Measurements from ENCODE around the gene CD36. TPM values are rescaled to one million over a fixed set of nuclear protein-coding genes. Genes with fewer than 3 reads are reported as not detected.

The CD36 gene
- total and polyA plus RNA-seq, 4 donors, result 24.7 to 90.4 (median 67.1) TPM

DNA sequence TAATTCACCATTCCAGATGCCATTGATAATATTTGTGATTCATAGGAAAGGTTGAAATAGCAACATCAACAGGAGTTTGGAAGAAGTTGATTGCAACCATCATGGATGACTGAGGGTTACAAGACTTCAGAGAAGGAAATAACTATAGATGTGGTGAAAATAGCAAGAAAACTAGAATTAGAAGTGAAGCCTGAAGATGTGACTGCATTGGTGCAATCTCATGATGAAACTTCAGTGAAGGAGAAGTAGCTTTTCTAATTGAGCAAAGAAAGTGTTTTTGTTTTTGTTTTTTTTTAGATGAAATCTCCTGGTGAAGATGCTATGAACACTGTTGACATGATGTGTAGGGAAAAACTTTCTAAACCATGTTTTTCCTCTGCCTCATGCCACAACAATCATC, 18.7 kb upstream of the CD36 start:
- Histone ChIP-seq H3K36me3 (ENCODE audit: control insufficient read depth, insufficient read depth, low read length) (no peaks in the 10 kb centered on the region), H3K4me1 (ENCODE audit: control insufficient read depth, insufficient read depth, low read length) (no peaks in the 10 kb centered on the region), H3K9me3 (ENCODE audit: control insufficient read depth, insufficient read depth, low read length) (peaks cover 4% of the 10 kb centered on the region), H3K27me3 (ENCODE audit: control insufficient read depth, insufficient read depth, low read length) (no peaks in the 10 kb centered on the region), H3K4me3 (ENCODE audit: low read depth, low read length) (no peak overlapping the region), H3K27ac (ENCODE audit: low read depth, low read length) (no peak overlapping the region)
- DNase-seq (ENCODE audit: low read depth in 4 of 6, low spot score in 6 of 6), result no peak

DNA sequence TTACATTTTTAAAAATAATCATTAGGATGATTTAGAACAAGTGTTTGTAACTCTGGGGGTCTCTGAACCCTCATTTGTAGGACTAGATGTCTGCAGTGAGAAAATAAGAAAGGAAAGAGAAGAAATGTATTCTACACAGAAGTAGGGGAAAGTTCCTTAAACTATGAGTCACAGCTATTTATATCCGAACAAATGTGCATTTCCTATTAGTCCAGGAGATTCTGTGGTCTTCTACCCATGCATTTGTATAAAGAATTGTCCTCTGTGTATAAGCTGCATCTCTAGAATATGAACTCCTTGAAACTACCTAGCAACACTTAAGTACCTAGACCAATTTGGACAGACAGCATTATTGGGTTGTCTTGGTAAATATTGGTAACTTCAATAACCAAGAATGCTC, 15.9 kb upstream of the CD36 start:
- Histone ChIP-seq H3K4me3 (ENCODE audit: low read depth, low read length) (no peak overlapping the region), H3K27me3 (ENCODE audit: control insufficient read depth, insufficient read depth, low read length) (no peaks in the 10 kb centered on the region), H3K9me3 (ENCODE audit: control insufficient read depth, insufficient read depth, low read length) (peaks cover 4% of the 10 kb centered on the region), H3K4me1 (ENCODE audit: control insufficient read depth, insufficient read depth, low read length) (no peaks in the 10 kb centered on the region), H3K36me3 (ENCODE audit: control insufficient read depth, insufficient read depth, low read length) (no peaks in the 10 kb centered on the region), H3K27ac (ENCODE audit: low read depth, low read length) (no peak overlapping the region)
- no CpG with 5 or more reads among the region's 1 CpG for WGBS (ENCODE audit: insufficient coverage)
- no peak for DNase-seq (ENCODE audit: low read depth in 4 of 6, low spot score in 6 of 6)

DNA sequence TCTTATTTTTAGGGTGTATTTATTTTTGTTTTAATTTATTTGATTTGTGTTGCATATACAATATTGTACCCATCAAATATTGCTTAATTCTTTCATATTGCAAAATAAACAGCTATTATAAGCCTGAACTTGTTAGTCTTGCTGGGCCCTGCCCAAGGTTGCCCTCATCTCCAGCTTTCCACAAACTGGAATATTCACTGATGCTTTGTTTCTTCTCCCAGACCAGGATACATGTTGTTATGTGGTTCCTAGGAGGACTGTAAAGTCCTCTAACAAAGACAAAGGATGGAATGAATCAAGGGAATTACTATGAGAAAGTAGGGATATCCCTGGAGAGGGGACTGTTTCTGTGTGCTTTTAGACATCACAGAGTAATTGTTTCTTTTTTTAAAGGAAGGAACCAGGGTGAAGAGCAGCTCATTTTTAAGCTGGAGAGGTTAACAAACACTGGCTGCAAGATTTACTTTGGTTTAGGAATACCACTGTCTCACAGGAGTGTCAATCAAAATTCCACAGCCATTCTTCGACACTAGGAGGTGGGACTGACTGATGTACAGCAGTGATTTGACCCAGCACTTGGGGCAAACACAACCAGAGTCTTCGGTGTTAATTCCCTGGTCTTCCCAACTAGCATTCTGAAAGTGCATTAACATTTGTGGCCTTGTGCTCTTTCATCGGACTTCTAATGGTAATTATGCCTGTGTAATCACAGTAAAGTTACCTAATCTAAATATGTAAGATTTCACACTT, 14.8 kb upstream of the CD36 start:
- H3K27ac ChIP-seq (ENCODE audit: low read depth, low read length), result no peak overlapping the region
- WGBS (ENCODE audit: insufficient coverage), result 86% methylated on average over 1 of the region's 3 CpGs
- DNase-seq (ENCODE audit: low read depth in 4 of 6, low spot score in 6 of 6), result no peak
- peaks cover 4% of the 10 kb centered on the region for H3K9me3 ChIP-seq (ENCODE audit: control insufficient read depth, insufficient read depth, low read length)
- no peaks in the 10 kb centered on the region for H3K27me3 ChIP-seq (ENCODE audit: control insufficient read depth, insufficient read depth, low read length)
- H3K36me3 ChIP-seq (ENCODE audit: control insufficient read depth, insufficient read depth, low read length), result no peaks in the 10 kb centered on the region
- no peaks in the 10 kb centered on the region for H3K4me1 ChIP-seq (ENCODE audit: control insufficient read depth, insufficient read depth, low read length)
- no peak overlapping the region for H3K4me3 ChIP-seq (ENCODE audit: low read depth, low read length)

DNA sequence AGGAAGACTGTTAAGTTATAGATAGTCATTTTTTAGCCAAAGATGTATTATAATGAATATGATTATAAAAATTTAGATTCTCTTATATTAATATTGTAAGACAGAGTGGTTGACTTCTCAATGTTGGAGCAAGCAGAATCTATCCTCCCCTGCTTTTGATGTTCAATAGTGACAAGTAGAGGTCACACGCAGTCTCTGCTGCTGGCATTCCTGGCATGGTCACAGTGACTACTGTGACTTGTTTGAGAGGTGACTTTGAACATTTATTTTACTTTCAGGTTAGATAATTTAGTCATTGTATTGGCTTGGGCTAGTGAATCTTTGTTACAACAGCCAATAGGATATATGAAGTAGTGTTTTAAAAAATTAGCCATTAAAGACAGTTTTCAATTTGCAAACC, 13.7 kb upstream of the CD36 start:
- 89% methylated on average over 1 of the region's 1 CpG for WGBS (ENCODE audit: insufficient coverage)
- Histone ChIP-seq H3K4me1 (ENCODE audit: control insufficient read depth, insufficient read depth, low read length) (no peaks in the 10 kb centered on the region), H3K4me3 (ENCODE audit: low read depth, low read length) (no peak overlapping the region), H3K27me3 (ENCODE audit: control insufficient read depth, insufficient read depth, low read length) (no peaks in the 10 kb centered on the region), H3K36me3 (ENCODE audit: control insufficient read depth, insufficient read depth, low read length) (no peaks in the 10 kb centered on the region), H3K9me3 (ENCODE audit: control insufficient read depth, insufficient read depth, low read length) (no peaks in the 10 kb centered on the region), H3K27ac (ENCODE audit: low read depth, low read length) (no peak overlapping the region)
- no peak for DNase-seq (ENCODE audit: low read depth in 4 of 6, low spot score in 6 of 6)

DNA sequence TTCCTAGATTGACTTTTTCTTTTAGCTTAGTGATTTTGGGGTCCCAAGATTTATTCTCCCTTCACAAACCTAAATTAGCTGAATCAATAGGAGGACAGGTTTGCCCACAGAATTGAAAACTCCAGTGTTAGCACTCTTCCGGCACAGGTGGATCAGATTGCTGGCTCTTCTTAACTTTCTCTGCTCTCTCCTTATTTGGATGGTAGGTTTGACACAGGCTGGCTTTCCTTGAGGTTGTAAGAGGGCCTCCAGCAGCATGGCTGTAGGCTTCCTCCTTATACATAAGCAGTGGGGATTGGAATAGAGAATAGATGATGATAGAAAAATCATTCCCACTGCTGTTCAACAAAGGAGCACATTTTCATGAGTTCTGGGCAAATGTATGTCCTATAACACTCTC, 9.4 kb upstream of the CD36 start:
- Histone ChIP-seq H3K36me3 (ENCODE audit: control insufficient read depth, insufficient read depth, low read length) (no peaks in the 10 kb centered on the region), H3K4me1 (ENCODE audit: control insufficient read depth, insufficient read depth, low read length) (no peaks in the 10 kb centered on the region), H3K27ac (ENCODE audit: low read depth, low read length) (no peak overlapping the region), H3K9me3 (ENCODE audit: control insufficient read depth, insufficient read depth, low read length) (no peaks in the 10 kb centered on the region), H3K27me3 (ENCODE audit: control insufficient read depth, insufficient read depth, low read length) (no peaks in the 10 kb centered on the region), H3K4me3 (ENCODE audit: low read depth, low read length) (no peak overlapping the region)
- no CpG with 5 or more reads among the region's 1 CpG for WGBS (ENCODE audit: insufficient coverage)
- DNase-seq (ENCODE audit: low read depth in 4 of 6, low spot score in 6 of 6), result no peak

DNA sequence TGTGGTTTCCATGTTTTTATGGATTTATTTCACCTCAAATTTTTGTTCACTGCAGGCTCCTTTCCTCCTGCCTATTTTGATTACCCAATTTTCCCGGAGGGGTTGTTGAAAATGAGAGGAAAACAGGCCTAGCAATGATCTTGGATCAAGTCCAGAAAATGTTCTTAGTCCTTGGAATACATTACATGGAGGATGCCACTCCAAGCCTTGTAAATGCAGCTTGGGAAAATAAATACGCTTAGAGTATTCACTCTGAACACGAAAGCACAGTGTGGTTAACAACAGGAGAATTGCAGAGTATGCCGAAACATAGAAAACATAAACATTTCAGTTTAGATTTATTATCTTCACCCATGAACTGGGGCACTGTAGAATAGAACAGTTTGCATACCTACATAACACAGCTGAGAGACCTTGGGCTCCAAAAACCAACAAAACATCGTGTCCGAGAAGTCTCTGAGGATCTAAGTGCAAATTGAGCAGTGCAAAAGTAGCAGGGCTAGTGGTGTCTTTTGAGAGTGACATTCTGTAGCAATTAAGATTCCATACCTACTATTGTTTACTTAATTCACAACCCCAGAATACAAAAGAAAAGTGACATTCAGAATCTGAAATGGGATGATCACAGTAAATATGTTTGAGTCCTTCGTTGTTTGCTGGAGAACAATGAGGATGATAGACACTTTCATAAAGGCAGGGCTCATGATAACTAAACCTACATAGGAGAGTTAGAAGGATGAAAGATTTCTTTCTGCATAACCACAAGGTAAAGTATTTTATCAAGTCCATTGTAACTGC, 7.6 kb upstream of the CD36 start:
- no peaks in the 10 kb centered on the region for H3K4me1 ChIP-seq (ENCODE audit: control insufficient read depth, insufficient read depth, low read length)
- 45% methylated on average over 2 of the region's 7 CpGs for WGBS (ENCODE audit: insufficient coverage)
- peak in 1 of 6 donors; percentile 49 for DNase-seq (ENCODE audit: low read depth in 4 of 6, low spot score in 6 of 6)

DNA sequence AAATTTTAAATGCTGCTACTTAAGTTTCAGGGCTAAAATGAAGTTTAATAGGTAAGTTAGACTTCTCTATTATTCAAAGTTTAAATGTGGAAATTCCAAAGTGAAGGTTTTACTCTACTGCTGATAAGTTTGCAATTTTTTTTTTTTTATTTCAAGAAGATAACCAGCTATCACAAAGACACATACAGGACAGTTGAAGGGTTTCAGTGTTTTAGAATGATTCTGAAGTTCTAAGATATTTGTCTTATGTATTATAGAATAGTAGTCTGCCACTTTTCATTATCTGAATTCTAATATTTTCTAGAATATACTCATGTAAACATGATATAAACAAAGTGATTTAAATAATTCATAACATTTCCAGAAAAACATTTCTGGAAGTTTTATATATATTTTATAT, 7.0 kb upstream of the CD36 start:
- no peaks in the 10 kb centered on the region for H3K9me3 ChIP-seq (ENCODE audit: control insufficient read depth, insufficient read depth, low read length)
- no peak for DNase-seq (ENCODE audit: low read depth in 4 of 6, low spot score in 6 of 6)
- no peaks in the 10 kb centered on the region for H3K4me1 ChIP-seq (ENCODE audit: control insufficient read depth, insufficient read depth, low read length)
- H3K27ac ChIP-seq (ENCODE audit: low read depth, low read length), result no peak overlapping the region
- no peaks in the 10 kb centered on the region for H3K27me3 ChIP-seq (ENCODE audit: control insufficient read depth, insufficient read depth, low read length)
- H3K4me3 ChIP-seq (ENCODE audit: low read depth, low read length), result no peak overlapping the region
- no peaks in the 10 kb centered on the region for H3K36me3 ChIP-seq (ENCODE audit: control insufficient read depth, insufficient read depth, low read length)

More for the DNA sequence above, 7.6 kb upstream of the CD36 start:
- Histone ChIP-seq H3K27me3 (ENCODE audit: control insufficient read depth, insufficient read depth, low read length) (no peaks in the 10 kb centered on the region), H3K4me3 (ENCODE audit: low read depth, low read length) (no peak overlapping the region), H3K36me3 (ENCODE audit: control insufficient read depth, insufficient read depth, low read length) (no peaks in the 10 kb centered on the region), H3K27ac (ENCODE audit: low read depth, low read length) (no peak overlapping the region), H3K9me3 (ENCODE audit: control insufficient read depth, insufficient read depth, low read length) (no peaks in the 10 kb centered on the region)

DNA sequence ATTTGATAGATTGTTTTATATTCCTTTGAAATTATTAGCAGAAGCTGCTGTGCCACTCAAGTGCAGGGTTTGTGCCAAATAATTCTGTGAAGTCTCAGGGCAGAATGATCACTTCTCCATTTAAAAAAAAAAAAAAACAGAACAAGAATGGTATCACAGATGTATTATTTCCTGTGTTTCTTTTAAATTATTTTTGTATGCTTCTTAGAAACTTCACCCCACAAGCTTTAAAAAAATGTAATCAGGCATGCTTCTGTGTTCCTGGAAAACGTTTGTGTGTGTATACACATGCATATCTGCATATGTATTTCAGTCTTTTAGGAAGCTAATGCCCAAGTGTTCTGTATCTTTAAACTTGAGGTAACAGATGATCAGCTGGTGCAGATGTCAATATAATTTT, 6.3 kb upstream of the CD36 start:
- DNase-seq (ENCODE audit: low read depth in 4 of 6, low spot score in 6 of 6), result no peak
- no peak overlapping the region for H3K27ac ChIP-seq (ENCODE audit: low read depth, low read length)
- H3K36me3 ChIP-seq (ENCODE audit: control insufficient read depth, insufficient read depth, low read length), result no peaks in the 10 kb centered on the region
- WGBS (ENCODE audit: insufficient coverage), result no CpG with 5 or more reads among the region's 1 CpG
- no peaks in the 10 kb centered on the region for H3K4me1 ChIP-seq (ENCODE audit: control insufficient read depth, insufficient read depth, low read length)
- no peaks in the 10 kb centered on the region for H3K9me3 ChIP-seq (ENCODE audit: control insufficient read depth, insufficient read depth, low read length)
- no peaks in the 10 kb centered on the region for H3K27me3 ChIP-seq (ENCODE audit: control insufficient read depth, insufficient read depth, low read length)
- no peak overlapping the region for H3K4me3 ChIP-seq (ENCODE audit: low read depth, low read length)

DNA sequence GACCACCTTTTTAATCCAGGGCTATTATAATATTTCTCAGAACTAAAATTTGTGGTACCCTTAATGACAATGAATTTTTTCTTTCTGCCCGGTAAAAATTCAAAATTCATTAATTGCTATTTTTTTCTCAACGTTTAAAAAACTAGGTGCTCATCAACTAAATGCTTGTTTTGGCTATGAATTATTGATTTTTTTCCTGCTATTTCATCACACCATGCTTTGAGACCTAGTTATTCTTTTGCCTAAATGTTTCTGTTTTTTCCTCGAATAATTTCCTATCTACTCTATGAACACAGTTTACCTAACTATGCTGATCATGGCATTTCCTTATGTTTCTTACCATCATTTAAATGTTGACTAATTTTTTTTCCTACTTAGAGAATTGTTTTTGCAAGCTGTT, 5.6 kb upstream of the CD36 start:
- no peak for DNase-seq (ENCODE audit: low read depth in 4 of 6, low spot score in 6 of 6)
- Histone ChIP-seq H3K4me1 (ENCODE audit: control insufficient read depth, insufficient read depth, low read length) (no peaks in the 10 kb centered on the region), H3K36me3 (ENCODE audit: control insufficient read depth, insufficient read depth, low read length) (no peaks in the 10 kb centered on the region), H3K9me3 (ENCODE audit: control insufficient read depth, insufficient read depth, low read length) (no peaks in the 10 kb centered on the region), H3K27me3 (ENCODE audit: control insufficient read depth, insufficient read depth, low read length) (no peaks in the 10 kb centered on the region), H3K27ac (ENCODE audit: low read depth, low read length) (no peak overlapping the region), H3K4me3 (ENCODE audit: low read depth, low read length) (no peak overlapping the region)
- no CpG with 5 or more reads among the region's 3 CpGs for WGBS (ENCODE audit: insufficient coverage)

DNA sequence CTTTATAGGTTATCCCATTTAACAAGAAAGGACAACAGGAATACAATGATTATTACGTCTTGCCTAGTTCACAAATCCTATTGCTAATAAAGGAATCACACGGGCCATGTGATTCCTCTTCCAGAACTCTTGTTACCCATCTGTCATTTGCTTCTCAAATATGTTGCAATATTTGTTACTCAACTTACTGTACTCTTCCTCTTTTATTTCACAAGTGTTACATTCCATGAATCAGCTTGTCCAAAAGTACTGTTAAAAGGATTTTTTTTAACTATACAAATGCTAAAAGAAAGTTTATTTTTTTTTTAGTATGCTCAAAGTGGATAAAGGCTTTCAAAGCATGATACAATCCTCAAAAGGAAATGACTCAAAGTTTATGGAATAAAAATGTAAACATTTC, 3.9 kb upstream of the CD36 start:
- H3K36me3 ChIP-seq (ENCODE audit: control insufficient read depth, insufficient read depth, low read length), result no peaks in the 10 kb centered on the region
- H3K27ac ChIP-seq (ENCODE audit: low read depth, low read length), result no peak overlapping the region
- H3K4me3 ChIP-seq (ENCODE audit: low read depth, low read length), result no peak overlapping the region
- no peaks in the 10 kb centered on the region for H3K27me3 ChIP-seq (ENCODE audit: control insufficient read depth, insufficient read depth, low read length)
- H3K4me1 ChIP-seq (ENCODE audit: control insufficient read depth, insufficient read depth, low read length), result no peaks in the 10 kb centered on the region
- 100% methylated on average over 1 of the region's 2 CpGs for WGBS (ENCODE audit: insufficient coverage)
- DNase-seq (ENCODE audit: low read depth in 4 of 6, low spot score in 6 of 6), result no peak
- no peaks in the 10 kb centered on the region for H3K9me3 ChIP-seq (ENCODE audit: control insufficient read depth, insufficient read depth, low read length)
